HepG2 (cell line): ENCODE results near the gene IPO13. TPM values are rescaled to one million over a fixed set of nuclear protein-coding genes. Genes with fewer than 3 reads are reported as not detected.

ENCODE experiments used
- polyA plus RNA-seq, 8 experiments: library from polyadenylated mRNA; depleted of rRNA in 3 of 8; stranded (reverse) in 7 of 8; unstranded in 1 of 8; fragments of >200 nt; fragmentation: Illumina TruSeq in 4 of 8; extraction: Trizol in 4 of 8; gene quantifications; 2 replicates each; pipeline versions ENCODE4 v1.2.1 to v1.2.3, GENCODE V29; 2011 to 2016; ENCODE audit warnings: low read depth in 4 of 8, missing spikeins in 1 of 8, mixed read lengths in 1 of 8; ENCODE audit not compliant: insufficient read depth in 1 of 8
- total RNA-seq, 5 experiments: library from RNA; depleted of rRNA; stranded (reverse); fragments of >200 nt; fragmentation: Illumina TruSeq; extraction: Trizol; gene quantifications; 2 replicates each; pipeline ENCODE4 v1.2.3, GENCODE V29; 2016; ENCODE audit warnings: low read depth in 1 of 5
- TF ChIP-seq, protein P1 (sequence below): sonication (generic); formaldehyde crosslinking; IDR thresholded peaks from 2 replicates; pipeline ENCODE4 v1.5.0; 2020; ENCODE audit warnings: mild to moderate bottlenecking, missing genetic modification reagents, borderline replicate concordance
- TF ChIP-seq, protein P2 (sequence below): sonication (generic); formaldehyde crosslinking; IDR thresholded peaks from 2 replicates; pipeline ENCODE4 v1.4.0; 2020; ENCODE audit warnings: missing genetic modification reagents

IPO13 gene
- total and polyA plus RNA-seq, 2 of the 13 experiments (the other 11 are each of a cell fraction or from before 2014, with no cell fraction given) = 12.9 to 15.6 TPM

DNA sequence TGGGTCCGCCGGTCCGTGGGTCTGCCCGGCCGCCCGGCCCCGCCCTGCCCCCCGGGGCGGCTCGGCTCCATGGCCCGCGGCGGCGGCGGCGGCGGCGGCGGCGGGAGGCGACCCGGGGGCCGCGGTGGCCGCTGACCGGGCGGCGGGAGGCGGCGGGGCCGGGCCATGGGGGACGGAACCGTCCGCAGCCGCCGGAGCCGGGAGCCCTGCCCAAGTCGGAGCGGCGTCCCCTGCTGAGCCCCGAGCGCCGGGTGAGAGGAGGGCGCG lies 32.4 kb downstream of the IPO13 start (continued):
- TF ChIP-seq, protein P1, sequence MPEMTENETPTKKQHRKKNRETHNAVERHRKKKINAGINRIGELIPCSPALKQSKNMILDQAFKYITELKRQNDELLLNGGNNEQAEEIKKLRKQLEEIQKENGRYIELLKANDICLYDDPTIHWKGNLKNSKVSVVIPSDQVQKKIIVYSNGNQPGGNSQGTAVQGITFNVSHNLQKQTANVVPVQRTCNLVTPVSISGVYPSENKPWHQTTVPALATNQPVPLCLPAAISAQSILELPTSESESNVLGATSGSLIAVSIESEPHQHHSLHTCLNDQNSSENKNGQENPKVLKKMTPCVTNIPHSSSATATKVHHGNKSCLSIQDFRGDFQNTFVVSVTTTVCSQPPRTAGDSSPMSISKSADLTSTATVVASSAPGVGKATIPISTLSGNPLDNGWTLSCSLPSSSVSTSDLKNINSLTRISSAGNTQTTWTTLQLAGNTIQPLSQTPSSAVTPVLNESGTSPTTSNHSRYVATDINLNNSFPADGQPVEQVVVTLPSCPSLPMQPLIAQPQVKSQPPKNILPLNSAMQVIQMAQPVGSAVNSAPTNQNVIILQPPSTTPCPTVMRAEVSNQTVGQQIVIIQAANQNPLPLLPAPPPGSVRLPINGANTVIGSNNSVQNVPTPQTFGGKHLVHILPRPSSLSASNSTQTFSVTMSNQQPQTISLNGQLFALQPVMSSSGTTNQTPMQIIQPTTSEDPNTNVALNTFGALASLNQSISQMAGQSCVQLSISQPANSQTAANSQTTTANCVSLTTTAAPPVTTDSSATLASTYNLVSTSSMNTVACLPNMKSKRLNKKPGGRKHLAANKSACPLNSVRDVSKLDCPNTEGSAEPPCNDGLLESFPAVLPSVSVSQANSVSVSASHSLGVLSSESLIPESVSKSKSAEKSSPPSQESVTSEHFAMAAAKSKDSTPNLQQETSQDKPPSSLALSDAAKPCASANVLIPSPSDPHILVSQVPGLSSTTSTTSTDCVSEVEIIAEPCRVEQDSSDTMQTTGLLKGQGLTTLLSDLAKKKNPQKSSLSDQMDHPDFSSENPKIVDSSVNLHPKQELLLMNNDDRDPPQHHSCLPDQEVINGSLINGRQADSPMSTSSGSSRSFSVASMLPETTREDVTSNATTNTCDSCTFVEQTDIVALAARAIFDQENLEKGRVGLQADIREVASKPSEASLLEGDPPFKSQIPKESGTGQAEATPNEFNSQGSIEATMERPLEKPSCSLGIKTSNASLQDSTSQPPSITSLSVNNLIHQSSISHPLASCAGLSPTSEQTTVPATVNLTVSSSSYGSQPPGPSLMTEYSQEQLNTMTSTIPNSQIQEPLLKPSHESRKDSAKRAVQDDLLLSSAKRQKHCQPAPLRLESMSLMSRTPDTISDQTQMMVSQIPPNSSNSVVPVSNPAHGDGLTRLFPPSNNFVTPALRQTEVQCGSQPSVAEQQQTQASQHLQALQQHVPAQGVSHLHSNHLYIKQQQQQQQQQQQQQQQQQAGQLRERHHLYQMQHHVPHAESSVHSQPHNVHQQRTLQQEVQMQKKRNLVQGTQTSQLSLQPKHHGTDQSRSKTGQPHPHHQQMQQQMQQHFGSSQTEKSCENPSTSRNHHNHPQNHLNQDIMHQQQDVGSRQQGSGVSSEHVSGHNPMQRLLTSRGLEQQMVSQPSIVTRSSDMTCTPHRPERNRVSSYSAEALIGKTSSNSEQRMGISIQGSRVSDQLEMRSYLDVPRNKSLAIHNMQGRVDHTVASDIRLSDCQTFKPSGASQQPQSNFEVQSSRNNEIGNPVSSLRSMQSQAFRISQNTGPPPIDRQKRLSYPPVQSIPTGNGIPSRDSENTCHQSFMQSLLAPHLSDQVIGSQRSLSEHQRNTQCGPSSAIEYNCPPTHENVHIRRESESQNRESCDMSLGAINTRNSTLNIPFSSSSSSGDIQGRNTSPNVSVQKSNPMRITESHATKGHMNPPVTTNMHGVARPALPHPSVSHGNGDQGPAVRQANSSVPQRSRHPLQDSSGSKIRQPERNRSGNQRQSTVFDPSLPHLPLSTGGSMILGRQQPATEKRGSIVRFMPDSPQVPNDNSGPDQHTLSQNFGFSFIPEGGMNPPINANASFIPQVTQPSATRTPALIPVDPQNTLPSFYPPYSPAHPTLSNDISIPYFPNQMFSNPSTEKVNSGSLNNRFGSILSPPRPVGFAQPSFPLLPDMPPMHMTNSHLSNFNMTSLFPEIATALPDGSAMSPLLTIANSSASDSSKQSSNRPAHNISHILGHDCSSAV (CRISPR knock-in tag) = no peak
- TF ChIP-seq, protein P2, sequence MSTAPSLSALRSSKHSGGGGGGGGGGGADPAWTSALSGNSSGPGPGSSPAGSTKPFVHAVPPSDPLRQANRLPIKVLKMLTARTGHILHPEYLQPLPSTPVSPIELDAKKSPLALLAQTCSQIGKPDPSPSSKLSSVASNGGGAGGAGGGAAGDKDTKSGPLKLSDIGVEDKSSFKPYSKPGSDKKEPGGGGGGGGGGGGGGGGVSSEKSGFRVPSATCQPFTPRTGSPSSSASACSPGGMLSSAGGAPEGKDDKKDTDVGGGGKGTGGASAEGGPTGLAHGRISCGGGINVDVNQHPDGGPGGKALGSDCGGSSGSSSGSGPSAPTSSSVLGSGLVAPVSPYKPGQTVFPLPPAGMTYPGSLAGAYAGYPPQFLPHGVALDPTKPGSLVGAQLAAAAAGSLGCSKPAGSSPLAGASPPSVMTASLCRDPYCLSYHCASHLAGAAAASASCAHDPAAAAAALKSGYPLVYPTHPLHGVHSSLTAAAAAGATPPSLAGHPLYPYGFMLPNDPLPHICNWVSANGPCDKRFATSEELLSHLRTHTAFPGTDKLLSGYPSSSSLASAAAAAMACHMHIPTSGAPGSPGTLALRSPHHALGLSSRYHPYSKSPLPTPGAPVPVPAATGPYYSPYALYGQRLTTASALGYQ (CRISPR knock-in tag) = no peak
- TF ChIP-seq, all 625 proteins: peak for 7
